ENCODE results near the gene FBXO48. TPM values are rescaled to one million over a fixed set of nuclear protein-coding genes. Genes with fewer than 3 reads are reported as not detected.
A peak's percentile ranks its signal among the peaks of the same experiment; 100 is the strongest.

Gene FBXO48
- total RNA-seq, 4 donors from 2014 or later = 0.24 to 1.3 (median 0.80) TPM

DNA sequence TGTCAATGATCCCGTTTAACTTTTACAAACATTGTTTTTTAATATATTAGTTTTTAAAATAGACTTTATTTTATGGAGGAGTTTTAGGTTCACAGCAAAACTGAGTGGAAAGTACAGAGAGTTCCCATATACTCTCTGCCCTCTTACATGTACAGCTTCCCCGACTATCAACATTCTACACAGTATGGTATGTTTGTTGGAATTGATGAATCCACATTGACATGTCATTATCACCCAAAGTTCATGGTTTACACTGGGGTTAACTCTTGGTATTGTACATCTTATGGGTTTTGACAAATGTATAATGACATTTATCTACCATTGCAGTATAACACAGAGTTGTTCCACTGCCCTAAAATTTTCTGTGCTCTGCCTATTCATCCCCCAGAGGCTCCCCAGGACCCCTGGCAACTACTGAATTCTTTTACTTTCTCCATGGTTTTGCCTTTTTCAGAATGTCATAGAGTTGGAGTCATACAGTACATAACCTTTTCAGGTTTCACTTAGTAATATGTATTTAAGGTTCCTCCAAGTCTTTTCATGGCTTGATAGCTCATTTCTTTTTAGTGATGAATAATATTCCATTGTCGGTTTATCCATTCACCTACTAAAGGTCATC lies 5.8 kb upstream of the FBXO48 start:
- ATAC-seq (ENCODE audit: low FRiP score) (no peak), DNase-seq (ENCODE audit: low spot score) (no peak)
- TF ChIP-seq, protein P1, sequence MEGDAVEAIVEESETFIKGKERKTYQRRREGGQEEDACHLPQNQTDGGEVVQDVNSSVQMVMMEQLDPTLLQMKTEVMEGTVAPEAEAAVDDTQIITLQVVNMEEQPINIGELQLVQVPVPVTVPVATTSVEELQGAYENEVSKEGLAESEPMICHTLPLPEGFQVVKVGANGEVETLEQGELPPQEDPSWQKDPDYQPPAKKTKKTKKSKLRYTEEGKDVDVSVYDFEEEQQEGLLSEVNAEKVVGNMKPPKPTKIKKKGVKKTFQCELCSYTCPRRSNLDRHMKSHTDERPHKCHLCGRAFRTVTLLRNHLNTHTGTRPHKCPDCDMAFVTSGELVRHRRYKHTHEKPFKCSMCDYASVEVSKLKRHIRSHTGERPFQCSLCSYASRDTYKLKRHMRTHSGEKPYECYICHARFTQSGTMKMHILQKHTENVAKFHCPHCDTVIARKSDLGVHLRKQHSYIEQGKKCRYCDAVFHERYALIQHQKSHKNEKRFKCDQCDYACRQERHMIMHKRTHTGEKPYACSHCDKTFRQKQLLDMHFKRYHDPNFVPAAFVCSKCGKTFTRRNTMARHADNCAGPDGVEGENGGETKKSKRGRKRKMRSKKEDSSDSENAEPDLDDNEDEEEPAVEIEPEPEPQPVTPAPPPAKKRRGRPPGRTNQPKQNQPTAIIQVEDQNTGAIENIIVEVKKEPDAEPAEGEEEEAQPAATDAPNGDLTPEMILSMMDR (IDR thresholded peaks at IDR 0.05) = no peak

DNA sequence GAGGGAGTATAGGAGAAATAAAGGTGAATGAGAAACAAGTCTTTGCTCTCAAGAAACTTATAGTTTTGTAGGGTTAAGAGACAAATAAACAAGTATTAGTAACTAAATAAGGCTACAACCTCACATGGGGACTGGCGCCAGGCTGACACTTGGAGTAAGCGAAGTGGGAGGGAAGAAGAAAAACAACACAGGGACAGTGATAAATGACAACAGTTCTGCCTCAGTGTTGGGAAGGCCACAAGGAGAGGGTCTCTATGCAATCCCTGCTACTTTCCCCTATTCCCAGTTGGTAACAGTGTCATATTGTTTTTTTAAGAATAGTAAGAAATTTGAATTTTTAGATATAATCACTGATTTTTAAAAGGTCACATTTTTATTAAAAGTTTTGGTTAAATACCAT lies 4.3 kb upstream of the FBXO48 start:
- TF ChIP-seq, protein P1 (IDR thresholded peaks at IDR 0.05) = no peak
- DNase-seq (ENCODE audit: low spot score) = no peak

DNA sequence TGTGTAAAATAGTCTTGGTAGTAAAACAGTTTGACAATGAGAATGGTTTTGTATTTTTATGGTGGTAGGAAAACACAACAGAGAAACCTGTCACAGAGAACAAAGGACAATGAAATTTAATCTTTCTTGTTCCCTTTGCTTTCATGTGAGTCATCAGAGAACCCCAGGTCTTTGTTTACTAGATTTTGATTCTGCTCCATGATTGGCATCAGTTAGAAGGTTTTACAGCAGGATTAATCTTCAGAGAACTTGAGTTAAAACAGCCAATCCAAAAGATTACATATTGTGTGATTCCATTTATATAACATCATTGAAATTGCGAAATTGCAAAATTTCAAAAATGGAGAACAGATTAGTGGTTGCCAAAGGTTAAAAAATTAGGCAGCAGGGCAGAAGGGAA lies 2.8 kb upstream of the FBXO48 start:
- TF ChIP-seq, protein P1 (IDR thresholded peaks at IDR 0.05) = no peak
- DNase-seq (ENCODE audit: low spot score) = no peak

More for the DNA sequence above, 4.3 kb upstream of the FBXO48 start:
- ATAC-seq (ENCODE audit: low FRiP score) = no peak

DNA sequence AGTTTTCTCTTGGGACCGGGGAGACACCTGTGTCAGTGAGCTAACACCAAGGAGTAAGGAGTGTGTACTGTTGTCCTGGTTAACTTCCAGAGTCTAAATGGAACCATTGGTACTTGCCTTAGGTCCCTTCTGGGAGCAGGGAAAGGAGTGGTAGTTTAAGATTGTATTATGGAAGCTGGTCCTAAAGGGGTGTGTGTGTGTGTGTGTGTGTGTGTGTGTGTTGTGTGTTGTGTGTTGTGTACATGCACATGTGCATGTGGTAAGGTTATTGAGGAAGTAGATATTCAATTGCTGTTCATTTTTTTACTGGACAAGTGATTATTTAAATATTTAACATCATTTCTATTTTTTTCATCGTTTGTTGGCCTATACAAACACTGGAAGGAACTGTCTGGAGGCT lies 1.7 kb upstream of the FBXO48 start:
- ATAC-seq (ENCODE audit: low FRiP score) (no peak), DNase-seq (ENCODE audit: low spot score) (no peak)
- TF ChIP-seq, protein P1 (IDR thresholded peaks at IDR 0.05) = no peak

More for the DNA sequence above, 2.8 kb upstream of the FBXO48 start:
- ATAC-seq (ENCODE audit: low FRiP score) = no peak

DNA sequence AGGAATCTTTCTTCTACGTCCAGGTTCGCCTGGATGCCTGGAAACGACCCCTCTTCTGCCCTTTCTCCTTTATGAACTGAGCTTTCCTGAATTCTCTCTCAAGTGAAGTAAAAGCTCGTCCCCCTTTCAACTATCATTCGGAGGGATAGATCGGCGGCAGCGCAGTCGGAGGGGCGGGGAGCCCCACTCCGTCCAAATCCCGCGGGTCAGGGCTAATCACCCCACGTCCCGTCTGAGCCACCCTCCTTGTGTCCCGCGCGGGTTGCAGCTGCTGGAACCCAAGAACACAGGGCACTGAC lies 367 bp downstream of the FBXO48 start:
- DNase-seq (ENCODE audit: low spot score) (no peak), ATAC-seq (ENCODE audit: low FRiP score) (peak; percentile 8)
- TF ChIP-seq, protein P1 (IDR thresholded peaks at IDR 0.05) = no peak

DNA sequence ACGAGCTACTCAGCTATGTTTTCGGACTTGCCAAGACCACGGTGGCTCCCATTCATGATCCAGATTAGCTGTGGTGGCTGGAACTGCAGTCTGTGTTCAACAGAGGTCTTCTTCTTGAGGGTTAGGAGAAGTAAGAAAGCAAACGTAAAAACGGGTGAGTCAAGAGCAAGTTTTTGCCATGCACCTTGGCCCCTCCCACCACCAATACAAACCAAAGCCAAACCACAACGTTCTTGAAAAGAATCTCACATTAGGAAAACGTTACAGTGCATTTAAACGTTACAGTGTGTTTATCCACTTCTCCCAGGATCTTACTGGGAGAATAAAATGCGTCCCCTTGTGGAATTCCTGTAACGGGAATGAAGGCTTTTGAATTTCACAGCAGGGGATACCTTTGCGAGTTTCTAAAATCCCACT lies 725 bp downstream of the FBXO48 start:
- TF ChIP-seq, protein P1 (IDR thresholded peaks at IDR 0.05) = no peak
- ATAC-seq (ENCODE audit: low FRiP score) (no peak), DNase-seq (ENCODE audit: low spot score) (no peak)

DNA sequence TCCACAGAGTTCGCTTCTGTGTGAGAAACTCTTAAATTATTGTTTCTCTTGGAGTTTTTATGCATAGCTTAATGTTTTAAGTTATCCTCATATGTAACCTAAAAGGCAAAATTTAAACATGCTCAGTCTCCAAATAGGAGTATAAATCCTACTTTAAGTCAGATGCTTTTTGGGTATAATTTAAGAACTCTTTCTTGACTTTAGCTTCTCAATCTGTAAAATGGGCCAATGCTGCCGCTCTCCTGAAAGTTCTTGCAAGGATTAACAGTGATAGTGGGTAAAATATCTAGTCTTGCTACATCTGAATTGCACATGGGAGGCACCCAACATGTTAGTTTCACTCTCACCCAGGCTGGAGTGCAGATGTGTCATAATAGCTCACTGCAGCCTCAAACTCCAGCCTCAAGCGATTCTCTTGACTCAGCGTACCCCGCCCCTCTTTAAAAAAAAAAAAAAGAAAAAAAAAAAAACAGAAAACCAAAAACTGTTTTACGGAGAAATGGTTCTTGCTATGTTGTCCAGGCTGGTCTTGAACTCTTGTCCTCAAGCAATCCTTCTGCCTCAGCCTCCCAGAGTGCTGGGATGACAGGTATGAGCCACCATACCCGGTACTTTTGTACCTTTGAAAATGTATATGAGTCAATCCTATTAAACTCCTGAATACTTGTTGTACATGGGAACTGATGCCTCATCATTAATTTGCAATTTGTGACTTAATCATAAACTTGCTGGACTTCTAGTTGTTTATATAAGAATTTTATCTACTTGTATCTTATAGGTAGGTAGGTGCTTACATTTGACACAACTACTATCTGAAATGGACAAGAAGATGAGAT lies 1.8 kb downstream of the FBXO48 start:
- TF ChIP-seq, protein P1 (IDR thresholded peaks at IDR 0.05) = no peak
- no peak for DNase-seq (ENCODE audit: low spot score)
- no peak for ATAC-seq (ENCODE audit: low FRiP score)

Measured in omental fat pad (tissue), 4 donors.